K562 (cell line): ENCODE measurements around the gene PPIL6. TPM values are rescaled to one million over a fixed set of nuclear protein-coding genes. Genes with fewer than 3 reads are reported as not detected.
A peak's percentile ranks its signal among the peaks of the same experiment; 100 is the strongest.

Source experiments
- ASH1L ChIP-seq: fragments of 450-650 bp; IDR thresholded peaks from 2 replicates; pipeline ENCODE4 v1.6.1; 2018; ENCODE audit warnings: borderline replicate concordance, mild to moderate bottlenecking, low read depth; ENCODE audit not compliant: partially characterized antibody
- BRD9 ChIP-seq: fragments of 450-650 bp; IDR thresholded peaks from 2 replicates; pipeline ENCODE4 v1.6.1; 2018; ENCODE audit warnings: low read depth; ENCODE audit not compliant: partially characterized antibody
- CBFA2T3 ChIP-seq: fragments of 450-650 bp; IDR thresholded peaks from 2 replicates; pipeline ENCODE4 v1.6.1; 2017
- CXXC5 ChIP-seq: fragments of 250-450 bp; sonication (Bioruptor Pico); IDR thresholded peaks from 2 replicates; pipeline ENCODE4 v1.8.0; 2022; ENCODE audit warnings: inconsistent platforms, mild to moderate bottlenecking, moderate library complexity
- ETS2 ChIP-seq: IDR thresholded peaks from 2 replicates; pipeline ENCODE4 v1.6.1; 2016; ENCODE audit warnings: borderline replicate concordance, missing genetic modification characterization, mild to moderate bottlenecking, moderate library complexity, missing compliant biosample characterization; ENCODE audit not compliant: poor library complexity, severe bottlenecking
- HDAC3 ChIP-seq: fragments of 450-650 bp; IDR thresholded peaks from 2 replicates; pipeline ENCODE4 v1.6.1; 2018; ENCODE audit warnings: borderline replicate concordance, mild to moderate bottlenecking, moderate library complexity; ENCODE audit not compliant: partially characterized antibody
- KHSRP ChIP-seq: fragments of 450-650 bp; IDR thresholded peaks from 2 replicates; pipeline ENCODE4 v1.6.1; 2017
- KLF16 ChIP-seq: IDR thresholded peaks from 2 replicates; pipeline ENCODE4 v1.6.1; 2016; ENCODE audit warnings: antibody characterized with exemption
- MAZ ChIP-seq, 2 experiments: fragments of 450-650 bp in 1 of 2; sonication (generic) in 1 of 2; formaldehyde crosslinking; IDR thresholded peaks in 1 of 2; conservative IDR thresholded peaks in 1 of 2; 2 replicates each; pipeline versions ENCODE4 v1.4.0 to v1.5.0; 2020; ENCODE audit warnings: mild to moderate bottlenecking in 1 of 2, missing genetic modification reagents in 1 of 2
- PHTF2 ChIP-seq: fragments of 250-450 bp; sonication (Bioruptor Pico); IDR thresholded peaks from 2 replicates; pipeline ENCODE4 v1.5.0; 2021; ENCODE audit warnings: mild to moderate bottlenecking
- SIN3B ChIP-seq: fragments of 450-650 bp; IDR thresholded peaks from 2 replicates; pipeline ENCODE4 v1.6.1; 2017; ENCODE audit warnings: low read depth, mild to moderate bottlenecking, moderate library complexity
- STAT5A ChIP-seq: IDR thresholded peaks from 2 replicates; pipeline ENCODE4 v1.6.1; 2012; ENCODE audit warnings: low read length, inconsistent platforms, borderline replicate concordance
- ZZZ3 ChIP-seq: fragments of 450-650 bp; IDR thresholded peaks from 2 replicates; pipeline ENCODE4 v1.6.1; 2016; ENCODE audit warnings: antibody characterized with exemption, mild to moderate bottlenecking, moderate library complexity
- polyA plus RNA-seq, 8 experiments: library from polyadenylated mRNA; depleted of rRNA in 4 of 8; stranded (reverse) in 5 of 8; unstranded in 3 of 8; fragments of >200 nt; fragmentation: Nextera tagmentation in 2 of 8; fragmentation: Illumina TruSeq in 1 of 8; extraction: Ambion mirVana in 2 of 8; extraction: Trizol in 1 of 8; gene quantifications; 2 replicates each; pipeline versions ENCODE4 v1.2.1 to v1.2.3, GENCODE V29; 2011 to 2014; ENCODE audit warnings: inconsistent platforms in 1 of 8, missing spikeins in 1 of 8
- total RNA-seq, 7 experiments: library from RNA; depleted of rRNA in 6 of 7; stranded (reverse); fragments of >200 nt in 6 of 7; fragmentation: Illumina TruSeq in 2 of 7; extraction: Trizol in 2 of 7; gene quantifications; 2 replicates each; pipeline versions ENCODE4 v1.2.1 to v1.2.3, GENCODE V29; 2011 to 2021; ENCODE audit warnings: low replicate concordance in 1 of 7
- TF ChIP-seq, protein P1 (sequence below): fragments of 450-650 bp; IDR thresholded peaks from 2 replicates; pipeline ENCODE4 v1.6.1; 2016; ENCODE audit warnings: low read depth
- TF ChIP-seq, protein P2 (sequence below): fragments of 250-450 bp; sonication (Bioruptor Pico); IDR thresholded peaks from 2 replicates; pipeline ENCODE4 v1.4.0; 2020; ENCODE audit warnings: mild to moderate bottlenecking
- TF ChIP-seq, protein P3 (sequence below), 2 experiments: fragments of 450-650 bp; conservative IDR thresholded peaks; 2 replicates each; pipeline ENCODE4 v1.6.1; 2017; ENCODE audit warnings: mild to moderate bottlenecking in 2 of 2, moderate library complexity in 2 of 2

Gene PPIL6
- total and polyA plus RNA-seq, 9 of the 15 experiments (the other 6 are each of a cell fraction or from before 2014, with no cell fraction given) = 0.03 to 0.98 (median 0.41) TPM; not detected in 1

DNA sequence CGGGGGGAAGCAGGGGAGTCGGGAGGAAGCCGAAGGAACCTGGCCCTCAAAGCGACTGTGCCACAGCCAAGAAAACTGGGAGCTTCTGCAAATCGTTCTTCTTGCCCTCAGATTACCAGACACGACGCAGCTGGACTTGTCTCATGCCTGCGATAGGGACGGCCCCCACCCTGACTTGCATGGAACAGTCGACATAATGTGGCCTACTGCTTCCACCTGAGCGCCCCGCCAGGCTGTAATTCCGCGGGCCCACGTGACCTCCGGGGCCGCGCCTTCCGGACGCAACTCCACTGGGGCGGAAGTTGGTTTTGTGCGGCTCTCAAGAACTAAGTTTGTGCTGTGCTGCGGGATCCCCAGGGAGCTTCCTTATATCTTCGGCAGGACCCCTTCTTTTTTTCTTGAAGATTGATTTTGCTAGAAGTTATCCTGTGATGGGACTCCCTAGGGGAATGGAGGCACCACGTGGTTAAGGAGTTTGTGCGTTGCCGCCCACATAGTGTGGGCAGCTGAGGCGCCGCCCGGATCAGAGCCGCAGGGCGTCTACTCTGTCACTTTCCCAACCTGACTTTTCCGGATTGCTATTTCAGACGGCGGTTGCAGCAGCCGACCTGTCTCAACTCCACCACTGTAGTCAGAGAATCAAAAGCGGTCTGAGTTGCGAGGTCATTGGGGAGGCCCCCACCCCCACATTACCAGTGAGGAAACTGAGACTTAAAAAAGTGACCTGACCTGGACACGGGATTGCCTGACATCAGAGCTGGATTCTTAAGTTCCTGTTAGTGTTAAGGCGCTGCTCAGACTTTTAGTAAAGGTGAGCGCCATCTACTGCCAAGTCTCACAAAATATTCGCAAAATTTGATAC, 57.6 kb downstream of the PPIL6 start (continued):
- TF ChIP-seq MAZ (CRISPR knock-in tag; conservative IDR thresholded peaks at IDR 0.05 in 1 of 2, IDR thresholded peaks at IDR 0.05 in 1 of 2) (peak; percentile 71 to 80; a peak in 3 of 4 replicates), KHSRP (no peak), ETS2 (tag) (no peak), BRD9 (peak; percentile 97), KLF16 (no peak; the same call in 1 of the 2 replicates), CBFA2T3 (no peak), STAT5A (0 out of 2 replicates have a peak, but pooled peaks have one; percentile 20), CXXC5 (CRISPR knock-in tag) (peak; percentile 75), ZZZ3 (no peak), ASH1L (peak; percentile 88), PHTF2 (CRISPR knock-in tag) (no peak), SIN3B (no peak), HDAC3 (peak; percentile 67)
- TF ChIP-seq, protein P1, sequence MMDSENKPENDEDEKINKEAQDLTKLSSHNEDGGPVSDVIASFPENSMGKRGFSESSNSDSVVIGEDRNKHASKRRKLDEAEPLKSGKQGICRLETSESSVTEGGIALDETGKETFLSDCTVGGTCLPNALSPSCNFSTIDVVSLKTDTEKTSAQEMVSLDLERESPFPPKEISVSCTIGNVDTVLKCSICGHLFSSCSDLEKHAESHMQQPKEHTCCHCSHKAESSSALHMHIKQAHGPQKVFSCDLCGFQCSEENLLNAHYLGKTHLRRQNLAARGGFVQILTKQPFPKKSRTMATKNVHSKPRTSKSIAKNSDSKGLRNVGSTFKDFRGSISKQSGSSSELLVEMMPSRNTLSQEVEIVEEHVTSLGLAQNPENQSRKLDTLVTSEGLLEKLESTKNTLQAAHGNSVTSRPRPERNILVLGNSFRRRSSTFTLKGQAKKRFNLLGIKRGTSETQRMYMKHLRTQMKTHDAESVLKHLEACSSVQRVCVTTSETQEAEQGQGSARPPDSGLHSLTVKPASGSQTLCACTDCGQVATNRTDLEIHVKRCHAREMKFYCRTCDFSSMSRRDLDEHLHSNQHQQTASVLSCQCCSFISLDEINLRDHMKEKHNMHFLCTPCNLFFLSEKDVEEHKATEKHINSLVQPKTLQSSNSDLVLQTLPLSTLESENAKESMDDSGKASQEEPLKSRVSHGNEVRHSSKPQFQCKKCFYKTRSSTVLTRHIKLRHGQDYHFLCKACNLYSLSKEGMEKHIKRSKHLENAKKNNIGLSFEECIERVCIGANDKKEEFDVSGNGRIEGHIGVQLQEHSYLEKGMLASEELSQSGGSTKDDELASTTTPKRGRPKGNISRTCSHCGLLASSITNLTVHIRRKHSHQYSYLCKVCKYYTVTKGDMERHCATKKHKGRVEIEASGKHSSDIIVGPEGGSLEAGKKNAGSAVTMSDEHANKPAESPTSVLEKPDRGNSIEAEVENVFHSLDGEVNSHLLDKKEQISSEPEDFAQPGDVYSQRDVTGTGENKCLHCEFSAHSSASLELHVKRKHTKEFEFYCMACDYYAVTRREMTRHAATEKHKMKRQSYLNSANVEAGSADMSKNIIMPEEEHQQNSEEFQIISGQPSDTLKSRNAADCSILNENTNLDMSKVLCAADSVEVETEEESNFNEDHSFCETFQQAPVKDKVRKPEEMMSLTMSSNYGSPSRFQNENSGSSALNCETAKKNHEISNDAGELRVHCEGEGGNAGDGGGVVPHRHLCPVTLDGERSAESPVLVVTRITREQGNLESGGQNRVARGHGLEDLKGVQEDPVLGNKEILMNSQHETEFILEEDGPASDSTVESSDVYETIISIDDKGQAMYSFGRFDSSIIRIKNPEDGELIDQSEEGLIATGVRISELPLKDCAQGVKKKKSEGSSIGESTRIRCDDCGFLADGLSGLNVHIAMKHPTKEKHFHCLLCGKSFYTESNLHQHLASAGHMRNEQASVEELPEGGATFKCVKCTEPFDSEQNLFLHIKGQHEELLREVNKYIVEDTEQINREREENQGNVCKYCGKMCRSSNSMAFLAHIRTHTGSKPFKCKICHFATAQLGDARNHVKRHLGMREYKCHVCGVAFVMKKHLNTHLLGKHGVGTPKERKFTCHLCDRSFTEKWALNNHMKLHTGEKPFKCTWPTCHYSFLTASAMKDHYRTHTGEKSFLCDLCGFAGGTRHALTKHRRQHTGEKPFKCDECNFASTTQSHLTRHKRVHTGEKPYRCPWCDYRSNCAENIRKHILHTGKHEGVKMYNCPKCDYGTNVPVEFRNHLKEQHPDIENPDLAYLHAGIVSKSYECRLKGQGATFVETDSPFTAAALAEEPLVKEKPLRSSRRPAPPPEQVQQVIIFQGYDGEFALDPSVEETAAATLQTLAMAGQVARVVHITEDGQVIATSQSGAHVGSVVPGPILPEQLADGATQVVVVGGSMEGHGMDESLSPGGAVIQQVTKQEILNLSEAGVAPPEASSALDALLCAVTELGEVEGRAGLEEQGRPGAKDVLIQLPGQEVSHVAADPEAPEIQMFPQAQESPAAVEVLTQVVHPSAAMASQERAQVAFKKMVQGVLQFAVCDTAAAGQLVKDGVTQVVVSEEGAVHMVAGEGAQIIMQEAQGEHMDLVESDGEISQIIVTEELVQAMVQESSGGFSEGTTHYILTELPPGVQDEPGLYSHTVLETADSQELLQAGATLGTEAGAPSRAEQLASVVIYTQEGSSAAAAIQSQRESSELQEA = no peak
- TF ChIP-seq, protein P2, sequence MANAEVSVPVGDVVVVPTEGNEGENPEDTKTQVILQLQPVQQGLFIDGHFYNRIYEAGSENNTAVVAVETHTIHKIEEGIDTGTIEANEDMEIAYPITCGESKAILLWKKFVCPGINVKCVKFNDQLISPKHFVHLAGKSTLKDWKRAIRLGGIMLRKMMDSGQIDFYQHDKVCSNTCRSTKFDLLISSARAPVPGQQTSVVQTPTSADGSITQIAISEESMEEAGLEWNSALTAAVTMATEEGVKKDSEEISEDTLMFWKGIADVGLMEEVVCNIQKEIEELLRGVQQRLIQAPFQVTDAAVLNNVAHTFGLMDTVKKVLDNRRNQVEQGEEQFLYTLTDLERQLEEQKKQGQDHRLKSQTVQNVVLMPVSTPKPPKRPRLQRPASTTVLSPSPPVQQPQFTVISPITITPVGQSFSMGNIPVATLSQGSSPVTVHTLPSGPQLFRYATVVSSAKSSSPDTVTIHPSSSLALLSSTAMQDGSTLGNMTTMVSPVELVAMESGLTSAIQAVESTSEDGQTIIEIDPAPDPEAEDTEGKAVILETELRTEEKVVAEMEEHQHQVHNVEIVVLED (CRISPR knock-in tag) = no peak
- TF ChIP-seq, protein P3, sequence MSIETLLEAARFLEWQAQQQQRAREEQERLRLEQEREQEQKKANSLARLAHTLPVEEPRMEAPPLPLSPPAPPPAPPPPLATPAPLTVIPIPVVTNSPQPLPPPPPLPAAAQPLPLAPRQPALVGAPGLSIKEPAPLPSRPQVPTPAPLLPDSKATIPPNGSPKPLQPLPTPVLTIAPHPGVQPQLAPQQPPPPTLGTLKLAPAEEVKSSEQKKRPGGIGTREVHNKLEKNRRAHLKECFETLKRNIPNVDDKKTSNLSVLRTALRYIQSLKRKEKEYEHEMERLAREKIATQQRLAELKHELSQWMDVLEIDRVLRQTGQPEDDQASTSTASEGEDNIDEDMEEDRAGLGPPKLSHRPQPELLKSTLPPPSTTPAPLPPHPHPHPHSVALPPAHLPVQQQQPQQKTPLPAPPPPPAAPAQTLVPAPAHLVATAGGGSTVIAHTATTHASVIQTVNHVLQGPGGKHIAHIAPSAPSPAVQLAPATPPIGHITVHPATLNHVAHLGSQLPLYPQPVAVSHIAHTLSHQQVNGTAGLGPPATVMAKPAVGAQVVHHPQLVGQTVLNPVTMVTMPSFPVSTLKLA (conservative IDR thresholded peaks at IDR 0.05) = peak; percentile 99
